Measurements from ENCODE around the gene TRIP11. TPM values are rescaled to one million over a fixed set of nuclear protein-coding genes. Genes with fewer than 3 reads are reported as not detected.

TRIP11 gene
- polyA plus RNA-seq, 1 donor from 2014 or later: 8.8 TPM

GRCh38 chr14:91945751-91946621, 93.9 kb downstream of the TRIP11 start:
- H3K27ac ChIP-seq (ENCODE audit: low read length): no peak overlapping the region
- no peak overlapping the region for H3K4me2 ChIP-seq (ENCODE audit: low read length)
- no peaks in the 10 kb centered on the region for H3K9me2 ChIP-seq (ENCODE audit: insufficient read depth, low read length)
- no peak overlapping the region for H3K9ac ChIP-seq (ENCODE audit: low read length)
- H3K27me3 ChIP-seq (ENCODE audit: insufficient read depth, low read depth, low read length): peaks cover 24% of the 10 kb centered on the region
- H3K4me3 ChIP-seq (ENCODE audit: low read length): no peak overlapping the region
- H3K79me2 ChIP-seq (replicated peaks; ENCODE audit: insufficient read depth, low read length): no peaks in the 10 kb centered on the region
- no peak overlapping the region for H2AFZ ChIP-seq (ENCODE audit: low read depth, low read length)
- TF ChIP-seq SMC3 (conservative IDR thresholded peaks at IDR 0.05; ENCODE audit: poor library complexity) (no peak), RAD21 (conservative IDR thresholded peaks at IDR 0.05) (no peak), EZH2 (IDR thresholded peaks at IDR 0.05; ENCODE audit: borderline replicate concordance, insufficient read depth, low read length, poor library complexity, severe bottlenecking) (no peak), POLR2AphosphoS5 (IDR thresholded peaks at IDR 0.05) (no peak), EP300 (conservative IDR thresholded peaks at IDR 0.05; ENCODE audit: poor library complexity, severe bottlenecking) (no peak), TAF1 (IDR thresholded peaks at IDR 0.05; ENCODE audit: low read depth) (no peak), MXI1 (conservative IDR thresholded peaks at IDR 0.05; ENCODE audit: poor library complexity, severe bottlenecking) (no peak)
- TF ChIP-seq, protein P1, sequence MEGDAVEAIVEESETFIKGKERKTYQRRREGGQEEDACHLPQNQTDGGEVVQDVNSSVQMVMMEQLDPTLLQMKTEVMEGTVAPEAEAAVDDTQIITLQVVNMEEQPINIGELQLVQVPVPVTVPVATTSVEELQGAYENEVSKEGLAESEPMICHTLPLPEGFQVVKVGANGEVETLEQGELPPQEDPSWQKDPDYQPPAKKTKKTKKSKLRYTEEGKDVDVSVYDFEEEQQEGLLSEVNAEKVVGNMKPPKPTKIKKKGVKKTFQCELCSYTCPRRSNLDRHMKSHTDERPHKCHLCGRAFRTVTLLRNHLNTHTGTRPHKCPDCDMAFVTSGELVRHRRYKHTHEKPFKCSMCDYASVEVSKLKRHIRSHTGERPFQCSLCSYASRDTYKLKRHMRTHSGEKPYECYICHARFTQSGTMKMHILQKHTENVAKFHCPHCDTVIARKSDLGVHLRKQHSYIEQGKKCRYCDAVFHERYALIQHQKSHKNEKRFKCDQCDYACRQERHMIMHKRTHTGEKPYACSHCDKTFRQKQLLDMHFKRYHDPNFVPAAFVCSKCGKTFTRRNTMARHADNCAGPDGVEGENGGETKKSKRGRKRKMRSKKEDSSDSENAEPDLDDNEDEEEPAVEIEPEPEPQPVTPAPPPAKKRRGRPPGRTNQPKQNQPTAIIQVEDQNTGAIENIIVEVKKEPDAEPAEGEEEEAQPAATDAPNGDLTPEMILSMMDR (IDR thresholded peaks at IDR 0.05; ENCODE audit: poor library complexity, severe bottlenecking): no peak
- TF ChIP-seq, protein P2, sequence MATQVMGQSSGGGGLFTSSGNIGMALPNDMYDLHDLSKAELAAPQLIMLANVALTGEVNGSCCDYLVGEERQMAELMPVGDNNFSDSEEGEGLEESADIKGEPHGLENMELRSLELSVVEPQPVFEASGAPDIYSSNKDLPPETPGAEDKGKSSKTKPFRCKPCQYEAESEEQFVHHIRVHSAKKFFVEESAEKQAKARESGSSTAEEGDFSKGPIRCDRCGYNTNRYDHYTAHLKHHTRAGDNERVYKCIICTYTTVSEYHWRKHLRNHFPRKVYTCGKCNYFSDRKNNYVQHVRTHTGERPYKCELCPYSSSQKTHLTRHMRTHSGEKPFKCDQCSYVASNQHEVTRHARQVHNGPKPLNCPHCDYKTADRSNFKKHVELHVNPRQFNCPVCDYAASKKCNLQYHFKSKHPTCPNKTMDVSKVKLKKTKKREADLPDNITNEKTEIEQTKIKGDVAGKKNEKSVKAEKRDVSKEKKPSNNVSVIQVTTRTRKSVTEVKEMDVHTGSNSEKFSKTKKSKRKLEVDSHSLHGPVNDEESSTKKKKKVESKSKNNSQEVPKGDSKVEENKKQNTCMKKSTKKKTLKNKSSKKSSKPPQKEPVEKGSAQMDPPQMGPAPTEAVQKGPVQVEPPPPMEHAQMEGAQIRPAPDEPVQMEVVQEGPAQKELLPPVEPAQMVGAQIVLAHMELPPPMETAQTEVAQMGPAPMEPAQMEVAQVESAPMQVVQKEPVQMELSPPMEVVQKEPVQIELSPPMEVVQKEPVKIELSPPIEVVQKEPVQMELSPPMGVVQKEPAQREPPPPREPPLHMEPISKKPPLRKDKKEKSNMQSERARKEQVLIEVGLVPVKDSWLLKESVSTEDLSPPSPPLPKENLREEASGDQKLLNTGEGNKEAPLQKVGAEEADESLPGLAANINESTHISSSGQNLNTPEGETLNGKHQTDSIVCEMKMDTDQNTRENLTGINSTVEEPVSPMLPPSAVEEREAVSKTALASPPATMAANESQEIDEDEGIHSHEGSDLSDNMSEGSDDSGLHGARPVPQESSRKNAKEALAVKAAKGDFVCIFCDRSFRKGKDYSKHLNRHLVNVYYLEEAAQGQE (IDR thresholded peaks at IDR 0.05; ENCODE audit: borderline replicate concordance): no peak
- no peaks in the 10 kb centered on the region for H3F3A ChIP-seq (ENCODE audit: insufficient read depth, low read length, poor library complexity, severe bottlenecking)
- no peaks in the 10 kb centered on the region for H3K36me3 ChIP-seq (ENCODE audit: insufficient read depth, low read length)
- no peaks in the 10 kb centered on the region for H4K20me1 ChIP-seq (ENCODE audit: insufficient read depth)
- no peaks in the 10 kb centered on the region for H3K9me3 ChIP-seq (ENCODE audit: low read length)

- H3K36me3 ChIP-seq (ENCODE audit: insufficient read depth, low read length): no peaks in the 10 kb centered on the region
- H3K4me3 ChIP-seq (ENCODE audit: low read length): no peak overlapping the region
- H3K27ac ChIP-seq (ENCODE audit: low read length): no peak overlapping the region
- peaks cover 19% of the 10 kb centered on the region for H3K27me3 ChIP-seq (ENCODE audit: insufficient read depth, low read depth, low read length)
- no peak for TF ChIP-seq MXI1 (conservative IDR thresholded peaks at IDR 0.05; ENCODE audit: poor library complexity, severe bottlenecking)
- no peaks in the 10 kb centered on the region for H3K79me2 ChIP-seq (replicated peaks; ENCODE audit: insufficient read depth, low read length)
- no peak overlapping the region for H3K4me2 ChIP-seq (ENCODE audit: low read length)
- H3K9me2 ChIP-seq (ENCODE audit: insufficient read depth, low read length): no peaks in the 10 kb centered on the region
- no peak overlapping the region for H3K9ac ChIP-seq (ENCODE audit: low read length)
- H2AFZ ChIP-seq (ENCODE audit: low read depth, low read length): no peak overlapping the region
- no peaks in the 10 kb centered on the region for H3K9me3 ChIP-seq (ENCODE audit: low read length)
- H4K20me1 ChIP-seq (ENCODE audit: insufficient read depth): no peaks in the 10 kb centered on the region
- H3F3A ChIP-seq (ENCODE audit: insufficient read depth, low read length, poor library complexity, severe bottlenecking): no peaks in the 10 kb centered on the region
Measured at GRCh38 chr14:91942946-91943345, 96.9 kb downstream of the TRIP11 start.

Measured in neural cell (in vitro differentiated cells).